ENCODE data around the gene MAPRE2.
"Not testable (repeated sequence)": the region's sequence is repeated elsewhere in the genome, so short reads cannot be mapped to it uniquely, and the experiment has no call there.

MAPRE2 gene

GRCh38 chr18:35127201-35127600 lies 86.0 kb downstream of the MAPRE2 start:
- no peak for DNase-seq

DNA sequence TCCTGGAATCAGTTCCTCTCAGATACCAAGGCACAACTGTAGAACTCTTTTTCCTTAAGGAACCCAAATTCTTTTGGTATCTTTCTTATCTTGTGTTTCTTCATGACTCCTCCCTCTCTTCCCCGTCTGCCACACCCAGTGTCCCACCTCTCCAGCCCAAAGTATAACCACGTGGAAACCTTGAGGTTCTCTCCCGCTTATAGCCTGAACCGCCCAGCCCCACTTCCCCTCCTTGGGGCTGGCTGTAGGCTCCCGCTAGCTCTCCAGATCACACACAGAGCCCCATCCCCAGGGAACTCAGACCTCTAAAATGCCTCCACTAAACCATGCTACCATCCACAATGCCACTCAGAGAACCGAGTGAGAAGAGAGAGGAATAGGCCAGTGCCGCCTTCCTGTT lies 87.5 kb downstream of the MAPRE2 start:
- DNase-seq, result no peak

GRCh38 chr18:35130236-35130635 lies 89.0 kb downstream of the MAPRE2 start:
- no peak for DNase-seq

DNA sequence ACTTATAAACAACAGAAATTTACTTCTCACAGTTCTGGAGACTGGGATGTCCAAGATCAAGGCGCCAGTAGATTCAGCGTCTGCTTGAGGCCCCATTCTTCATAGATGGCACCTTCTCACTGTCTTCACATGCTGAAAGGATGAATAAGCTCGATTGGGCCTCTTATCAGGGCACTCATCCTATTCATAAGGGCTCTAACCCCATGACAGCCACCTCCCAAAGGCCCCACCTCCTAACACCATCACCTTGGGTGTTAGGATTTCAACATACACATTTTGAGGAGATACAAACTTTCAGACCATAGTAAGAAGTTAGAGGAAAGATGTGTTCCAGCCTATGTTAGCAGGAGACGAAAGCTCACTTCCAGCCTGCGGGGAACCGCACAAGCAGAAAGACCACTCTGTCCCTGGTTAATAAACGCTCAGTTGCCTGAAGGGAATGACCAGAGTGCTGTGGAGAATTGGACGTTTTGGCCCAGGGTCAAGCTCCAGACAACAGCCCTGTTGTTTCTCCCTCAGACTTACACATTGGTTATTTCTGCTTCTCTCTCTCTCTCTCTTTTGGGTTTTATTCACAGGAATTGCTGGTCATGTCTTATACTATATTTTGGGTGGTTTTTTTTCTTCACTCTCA lies 90.3 kb downstream of the MAPRE2 start:
- no peak for DNase-seq

DNA sequence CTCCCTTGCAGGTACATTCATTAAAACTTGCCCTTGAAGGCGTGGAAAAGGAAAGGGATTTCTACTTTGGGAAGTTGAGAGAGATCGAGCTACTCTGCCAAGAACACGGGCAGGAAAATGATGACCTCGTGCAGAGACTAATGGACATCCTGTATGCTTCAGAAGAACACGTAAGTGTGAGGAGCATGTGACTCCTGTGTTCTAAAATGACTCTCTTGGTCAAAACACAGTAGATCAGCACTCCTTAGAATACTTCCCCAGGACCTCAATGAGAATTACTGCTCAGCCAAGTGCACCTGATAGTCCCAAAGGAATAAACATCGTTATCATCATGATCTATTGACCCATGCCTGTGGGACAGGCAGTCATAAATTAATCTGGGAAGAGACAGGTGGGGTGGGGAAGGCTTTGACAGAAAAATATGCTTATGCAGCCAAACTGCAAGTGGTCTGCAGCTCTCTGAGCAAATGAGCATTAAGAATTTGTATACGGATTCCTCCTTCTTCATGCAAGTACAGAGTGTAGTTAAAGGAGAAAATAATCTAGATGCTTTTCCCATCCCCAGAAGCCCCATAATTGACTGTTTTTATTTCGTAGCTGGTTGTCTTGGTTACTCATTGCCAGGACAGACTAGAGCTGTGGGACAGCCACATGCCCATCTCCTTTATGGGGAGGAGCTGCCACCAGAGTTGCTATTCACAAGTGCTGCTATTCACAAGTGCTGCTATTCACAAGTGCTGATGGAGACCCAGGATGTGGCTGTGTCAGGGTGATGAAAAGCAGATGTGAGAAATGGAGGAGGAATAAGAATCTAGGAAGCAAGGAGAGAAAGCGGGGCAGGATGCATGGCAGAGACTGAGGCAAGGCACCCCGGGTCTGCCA lies 91.0 kb downstream of the MAPRE2 start:
- DNase-seq, result no peak

DNA sequence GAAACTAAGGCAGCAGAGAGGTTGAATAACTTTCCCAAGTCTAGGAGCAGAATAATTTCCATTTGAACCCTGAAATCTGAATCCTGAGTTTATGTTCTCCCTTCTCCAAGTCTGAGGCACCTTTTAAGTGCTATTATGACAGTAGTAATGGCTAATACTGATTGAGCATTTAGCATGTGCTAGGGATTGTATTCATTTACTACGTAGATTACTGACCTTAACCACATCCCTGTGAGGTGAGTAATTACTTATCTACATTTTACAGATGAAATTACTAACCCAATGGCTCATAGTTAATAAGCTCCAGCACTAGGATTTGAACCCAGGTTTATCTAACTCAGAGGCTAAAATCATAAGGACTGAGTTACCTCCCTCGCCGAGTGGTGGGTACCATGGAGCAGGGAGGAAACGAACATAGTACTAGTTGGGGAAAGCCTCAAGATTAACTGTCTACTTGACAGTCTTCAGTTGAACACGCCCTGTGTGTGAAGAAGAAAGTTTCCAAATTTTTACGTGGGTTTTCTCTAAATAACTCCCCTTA lies 93.0 kb downstream of the MAPRE2 start:
- DNase-seq, result no peak

DNA sequence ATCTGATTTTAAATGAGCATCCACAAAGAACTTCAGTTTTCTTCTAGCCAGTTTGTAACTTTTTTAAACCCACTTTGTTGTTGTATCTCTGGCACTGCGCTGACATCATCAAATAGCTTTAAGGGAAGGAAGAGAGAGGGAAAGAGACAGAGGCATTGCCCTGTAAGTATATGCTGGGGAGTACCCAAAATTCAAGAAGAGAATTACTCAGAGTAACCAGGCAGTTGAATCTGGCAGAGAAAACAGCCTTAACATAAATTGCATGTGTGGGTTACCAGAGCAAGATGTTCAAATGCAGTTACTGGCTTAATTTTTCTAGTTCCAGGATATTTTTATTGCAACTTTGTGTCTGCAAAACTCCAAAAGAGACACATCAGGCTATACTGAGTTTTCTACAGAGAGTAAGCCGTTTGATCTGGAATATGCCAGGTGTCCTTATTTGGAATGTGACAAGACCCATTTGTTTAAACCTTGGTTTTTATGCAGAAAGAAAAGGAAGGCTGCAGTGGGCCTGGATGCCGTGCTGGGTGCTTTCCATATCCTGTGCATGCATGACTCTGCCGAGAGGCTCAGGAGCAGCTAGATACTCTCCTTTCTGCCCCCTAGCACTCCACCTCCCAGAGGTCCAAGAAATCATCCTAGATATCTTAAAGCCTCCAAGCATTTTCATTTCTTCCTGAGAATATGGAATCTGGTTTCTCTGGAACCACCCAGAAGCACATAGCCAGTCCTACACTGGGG lies 93.7 kb downstream of the MAPRE2 start:
- DNase-seq, result no peak

- no peak for DNase-seq
Measured at GRCh38 chr18:35136248-35136647, 95.0 kb downstream of the MAPRE2 start.

DNA sequence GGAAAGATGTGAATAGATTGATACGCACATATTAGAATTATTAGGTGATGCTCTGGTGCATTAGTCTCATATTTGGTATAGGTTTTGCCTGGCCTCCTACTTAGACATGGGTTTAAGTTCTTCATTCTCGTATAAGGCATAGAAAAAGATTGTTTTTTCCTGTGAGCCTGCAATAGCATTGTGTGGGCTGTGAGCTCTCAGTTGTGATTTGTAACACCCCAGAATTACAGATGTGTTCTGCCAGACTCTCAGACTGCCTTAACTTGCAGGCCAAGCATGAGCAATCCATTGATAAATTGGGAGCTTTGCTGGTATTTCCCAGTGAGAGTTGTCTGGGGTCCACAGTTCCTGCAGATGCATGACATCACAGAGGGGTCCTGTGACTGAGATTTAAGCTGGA lies 95.7 kb downstream of the MAPRE2 start:
- no peak for DNase-seq

DNA sequence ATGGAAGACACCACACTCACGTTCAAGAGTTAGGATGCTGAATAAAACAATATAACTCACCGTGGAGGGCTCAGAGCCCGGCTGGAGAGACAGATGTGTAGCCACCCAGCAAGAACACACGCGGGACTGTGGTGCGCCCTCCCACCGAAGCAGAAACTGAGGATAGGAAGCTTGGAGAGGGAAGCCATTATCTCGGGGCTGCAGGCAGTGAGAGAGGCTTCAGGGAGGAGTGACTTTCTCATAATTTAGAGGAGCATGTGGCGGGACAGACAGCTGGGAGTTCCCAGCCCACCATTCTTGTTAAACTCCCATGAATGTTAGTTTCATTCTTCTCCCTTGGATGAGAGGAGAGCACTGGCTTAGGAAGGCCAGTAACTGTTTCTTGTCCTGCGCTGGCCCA lies 96.4 kb downstream of the MAPRE2 start:
- no peak for DNase-seq

GRCh38 chr18:35138773-35139172 lies 97.6 kb downstream of the MAPRE2 start:
- no peak for DNase-seq

- no peak for DNase-seq
Measured at GRCh38 chr18:35139517-35139916, 98.3 kb downstream of the MAPRE2 start.

DNA sequence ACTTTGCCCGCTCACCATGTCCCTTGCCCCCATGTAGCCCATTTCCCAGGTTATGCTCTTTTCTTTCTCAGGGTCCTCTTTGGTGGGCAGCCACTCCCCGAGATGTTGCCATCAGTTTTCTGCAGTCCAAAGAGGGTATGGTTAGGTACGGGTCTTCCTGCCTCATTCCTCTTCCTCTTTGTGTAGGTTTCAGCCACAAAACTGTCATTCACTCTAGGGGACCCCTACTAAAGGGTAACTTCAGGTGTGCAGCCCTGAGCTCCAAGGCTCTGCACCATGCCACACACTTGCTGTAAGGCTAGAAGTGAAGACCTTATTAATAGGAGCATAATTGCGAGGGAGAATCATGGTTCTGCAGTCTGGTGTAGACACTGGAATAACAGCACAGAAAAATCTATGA lies 99.9 kb downstream of the MAPRE2 start:
- DNase-seq, result no peak

GRCh38 chr18:35141567-35142274 lies 100.5 kb downstream of the MAPRE2 start:
- no peak for DNase-seq

DNA sequence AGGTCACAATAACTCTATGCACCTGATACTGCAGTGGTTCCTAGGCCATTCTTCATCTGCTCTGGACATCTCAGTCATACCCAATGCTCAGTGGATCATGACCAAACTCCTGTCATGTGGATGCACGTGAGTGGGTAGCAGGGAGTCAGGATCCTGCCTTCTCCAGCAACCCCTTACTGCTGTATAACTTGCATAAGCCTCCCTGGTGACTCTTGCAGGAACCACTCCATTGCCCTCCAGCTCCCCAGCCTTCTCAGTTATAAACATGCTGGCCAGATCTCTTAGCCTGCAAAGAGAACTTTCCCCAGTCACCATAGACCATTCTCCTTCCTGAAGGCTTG lies 101.0 kb downstream of the MAPRE2 start:
- DNase-seq, result no peak

GRCh38 chr18:35143622-35144596 lies 102.7 kb downstream of the MAPRE2 start:
- peak; percentile 63 for DNase-seq

DNA sequence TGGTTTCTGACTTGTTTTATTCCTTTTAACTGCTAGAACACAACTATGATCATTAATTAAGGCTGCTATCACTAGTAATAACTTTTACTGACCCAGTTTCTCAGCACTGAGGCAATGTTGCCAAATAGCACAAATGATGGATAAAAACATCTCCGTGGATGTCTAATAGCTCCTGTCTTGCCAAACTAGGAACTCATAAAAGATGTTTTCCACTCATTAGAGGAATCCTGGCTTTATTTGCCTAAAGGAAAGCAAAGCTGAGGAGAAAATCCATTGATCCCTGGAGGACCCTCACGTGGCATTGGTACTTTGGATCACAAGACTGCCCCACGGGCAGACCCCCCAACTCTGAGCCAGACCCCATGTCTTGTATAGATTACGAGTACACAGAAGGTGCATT lies 103.5 kb downstream of the MAPRE2 start:
- no peak for DNase-seq

DNA sequence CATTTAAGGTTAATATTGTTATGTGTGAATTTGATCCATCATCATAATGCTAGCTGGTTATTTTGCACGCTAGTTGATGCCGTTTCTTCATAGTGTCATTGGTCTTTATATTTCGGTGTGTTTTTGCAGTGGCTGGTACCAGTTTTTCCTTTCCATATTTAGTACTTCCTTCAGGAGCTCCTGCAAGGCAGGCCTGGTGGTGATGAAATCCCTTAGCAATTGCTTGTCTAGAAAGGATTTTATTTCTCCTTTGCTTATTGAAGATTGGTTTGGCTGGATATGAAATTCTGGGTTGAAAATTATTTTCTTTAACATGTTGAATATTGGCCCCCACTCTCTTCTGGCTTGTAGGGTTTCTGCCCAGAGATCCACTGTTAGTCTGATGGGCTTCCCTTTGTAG lies 109.0 kb downstream of the MAPRE2 start:
- not testable (repeated sequence) for DNase-seq

DNA sequence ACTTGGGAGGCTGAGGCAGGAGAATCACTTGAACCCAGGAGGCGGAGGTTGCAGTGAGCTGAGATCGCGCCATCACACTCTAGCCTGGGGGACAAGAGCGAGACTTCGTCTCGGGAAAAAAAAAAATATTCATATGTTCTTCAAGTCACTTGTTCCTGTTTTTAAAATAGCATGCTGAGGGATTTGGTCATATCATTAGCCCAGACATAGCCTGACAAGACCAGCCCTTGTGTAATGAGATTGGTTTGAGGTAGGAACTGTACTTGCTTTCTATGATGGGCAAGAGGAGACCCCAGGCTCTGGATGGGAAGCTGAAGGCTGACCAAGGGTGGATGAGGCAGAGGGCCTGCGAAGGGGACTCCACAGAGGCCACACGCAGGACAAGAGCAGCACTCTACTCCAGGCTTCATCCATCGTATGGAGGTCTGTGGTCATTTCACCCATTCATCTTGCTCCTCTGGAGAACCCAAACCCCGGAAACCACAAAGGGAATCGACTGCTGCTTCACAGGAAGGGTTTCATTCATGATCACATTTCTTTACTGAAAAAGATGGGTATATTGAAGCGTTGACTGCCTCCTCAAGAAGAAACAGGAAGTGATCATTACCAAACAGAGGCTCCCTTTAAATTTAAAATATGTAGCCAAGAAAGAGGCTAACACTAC lies 112.5 kb downstream of the MAPRE2 start:
- DNase-seq, result no peak

- DNase-seq, result no peak
Measured at GRCh38 chr18:35155398-35156117, 114.3 kb downstream of the MAPRE2 start.

Measured in retina (tissue), 1 donor.